Peyer's patch (tissue), 4 donors: Measurements from ENCODE around the gene CDK10. TPM values are rescaled to one million over a fixed set of nuclear protein-coding genes. Genes with fewer than 3 reads are reported as not detected.
"Not testable (repeated sequence)": the region's sequence is repeated elsewhere in the genome, so short reads cannot be mapped to it uniquely, and the experiment has no call there.

ENCODE experiments used
- DNase-seq, 3 donors: peaks; one replicate each; pipeline ENCODE4 v3.0.0-alpha.2; 2017 to 2019
- H3K27ac ChIP-seq, 4 donors: fragments of 200-600 bp; sonication (generic); one replicate each; pipeline ENCODE4 v1.5.1; 2016 to 2019
- H3K27me3 ChIP-seq, 2 donors: fragments of 200-600 bp; sonication (generic); one replicate each; pipeline ENCODE4 v1.5.1; 2019
- H3K36me3 ChIP-seq, 3 donors: fragments of 200-600 bp; sonication (generic); one replicate each; pipeline ENCODE4 v1.5.1; 2016 to 2019
- H3K4me1 ChIP-seq, 4 donors: fragments of 200-600 bp; sonication (generic); one replicate each; pipeline ENCODE4 v1.5.1; 2016 to 2019
- H3K4me3 ChIP-seq, 4 donors: fragments of 200-600 bp; sonication (generic); 1 replicate in 3 of 4; 2 replicates in 1 of 4; pipeline ENCODE4 v1.5.1; 2016 to 2019; ENCODE audit warnings: mild to moderate bottlenecking in 1 of 4
- H3K9me3 ChIP-seq, 4 donors: fragments of 200-600 bp; sonication (generic); one replicate each; pipeline ENCODE4 v1.5.1; 2016 to 2019; ENCODE audit warnings: mild to moderate bottlenecking in 1 of 4
- POLR2A ChIP-seq, 2 donors: fragments of 450-650 bp; IDR thresholded peaks; one replicate each; pipeline ENCODE4 v1.5.1; 2017; ENCODE audit warnings: antibody characterized with exemption in 2 of 2, mild to moderate bottlenecking in 2 of 2, moderate library complexity in 2 of 2
- total RNA-seq, 4 donors: library from RNA; depleted of rRNA; stranded (reverse); fragments of >200 nt; gene quantifications; one replicate each; pipeline ENCODE4 v1.1.0, GENCODE V29; 2016
- TF ChIP-seq, protein P1 (sequence below), 6 experiments: fragments of 450-650 bp in 4 of 6; fragments of 200-600 bp in 2 of 6; sonication (generic) in 1 of 6; IDR thresholded peaks; one replicate each; pipeline ENCODE4 v1.5.1; 2017 to 2019; ENCODE audit warnings: antibody characterized with exemption in 6 of 6, mild to moderate bottlenecking in 3 of 6, moderate library complexity in 1 of 6

Gene CDK10
- total RNA-seq, 4 donors from 2014 or later, result 97.9 to 198 (median 158) TPM

DNA sequence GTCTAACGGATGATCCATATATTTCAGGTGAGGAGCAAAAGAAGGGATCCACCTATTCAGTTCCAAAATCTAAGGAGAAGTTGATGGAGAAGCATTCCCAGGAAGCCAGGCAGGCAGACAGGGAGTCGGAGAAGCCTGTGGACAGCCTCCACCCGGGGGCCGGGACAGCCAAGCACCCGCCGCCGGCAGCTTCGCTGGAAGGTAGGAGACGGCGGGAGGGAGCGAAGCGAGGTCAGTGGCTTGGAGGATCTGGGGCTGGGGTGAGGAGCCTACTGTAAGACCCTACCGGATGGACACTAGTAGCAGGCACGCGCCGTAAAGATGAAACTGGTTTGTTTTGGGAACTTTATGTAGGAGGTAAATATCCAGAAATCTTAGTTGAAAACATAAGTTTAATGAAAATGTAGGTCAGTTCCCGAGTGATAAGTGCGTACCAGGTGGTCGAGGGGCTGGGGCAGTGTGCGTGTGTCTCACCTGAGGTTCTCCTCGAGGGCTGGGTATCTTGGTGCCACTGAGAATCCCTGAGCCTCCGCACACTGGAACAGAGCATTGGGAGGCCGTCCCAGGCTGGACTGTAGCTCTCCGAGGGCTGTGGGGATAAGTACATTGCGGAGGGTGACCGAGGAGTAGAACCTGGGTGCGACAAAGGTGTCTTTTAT is 28.1 kb upstream of the CDK10 start:
- Histone ChIP-seq H3K27ac (peak overlapping the region; percentile 85 to 90 (median 90)), H3K36me3 (peaks cover 0 to 16% (median 0%) of the 10 kb centered on the region in 3 donors), H3K4me1 (peaks cover 4 to 30% (median 11%) of the 10 kb centered on the region in 4 donors), H3K4me3 (peak overlapping the region; percentile 85 to 99 (median 91)), H3K27me3 (no peaks in the 10 kb centered on the region), H3K9me3 (no peaks in the 10 kb centered on the region)
- TF ChIP-seq POLR2A (IDR thresholded peaks at IDR 0.05), result peak in 1 of 2 donors; percentile 34
- TF ChIP-seq, protein P1, sequence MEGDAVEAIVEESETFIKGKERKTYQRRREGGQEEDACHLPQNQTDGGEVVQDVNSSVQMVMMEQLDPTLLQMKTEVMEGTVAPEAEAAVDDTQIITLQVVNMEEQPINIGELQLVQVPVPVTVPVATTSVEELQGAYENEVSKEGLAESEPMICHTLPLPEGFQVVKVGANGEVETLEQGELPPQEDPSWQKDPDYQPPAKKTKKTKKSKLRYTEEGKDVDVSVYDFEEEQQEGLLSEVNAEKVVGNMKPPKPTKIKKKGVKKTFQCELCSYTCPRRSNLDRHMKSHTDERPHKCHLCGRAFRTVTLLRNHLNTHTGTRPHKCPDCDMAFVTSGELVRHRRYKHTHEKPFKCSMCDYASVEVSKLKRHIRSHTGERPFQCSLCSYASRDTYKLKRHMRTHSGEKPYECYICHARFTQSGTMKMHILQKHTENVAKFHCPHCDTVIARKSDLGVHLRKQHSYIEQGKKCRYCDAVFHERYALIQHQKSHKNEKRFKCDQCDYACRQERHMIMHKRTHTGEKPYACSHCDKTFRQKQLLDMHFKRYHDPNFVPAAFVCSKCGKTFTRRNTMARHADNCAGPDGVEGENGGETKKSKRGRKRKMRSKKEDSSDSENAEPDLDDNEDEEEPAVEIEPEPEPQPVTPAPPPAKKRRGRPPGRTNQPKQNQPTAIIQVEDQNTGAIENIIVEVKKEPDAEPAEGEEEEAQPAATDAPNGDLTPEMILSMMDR (IDR thresholded peaks at IDR 0.05), result no peak
- DNase-seq, result no peak

DNA sequence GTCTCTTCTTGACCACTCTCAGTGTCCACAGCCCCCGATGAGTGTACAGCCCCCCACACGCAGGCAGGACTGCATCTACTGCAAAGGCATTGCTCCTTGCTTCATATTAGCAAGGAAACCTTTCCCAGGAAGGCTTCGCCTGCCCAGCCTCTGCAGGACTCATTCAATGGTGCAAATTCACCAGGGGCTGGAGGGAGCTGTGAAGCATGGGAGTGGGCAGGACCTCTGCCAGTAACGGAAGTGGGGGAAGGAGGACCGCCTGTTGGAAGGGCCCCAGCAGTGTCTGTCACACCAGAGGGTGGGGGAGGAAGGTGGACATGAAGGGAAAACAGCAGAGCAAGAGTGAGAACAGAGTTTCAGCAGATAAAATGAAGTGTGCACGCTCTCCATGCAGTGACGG is 26.3 kb upstream of the CDK10 start:
- H3K9me3 ChIP-seq, result no peaks in the 10 kb centered on the region
- TF ChIP-seq, protein P1 (IDR thresholded peaks at IDR 0.05), result no peak
- TF ChIP-seq POLR2A (IDR thresholded peaks at IDR 0.05), result no peak
- no peaks in the 10 kb centered on the region for H3K27me3 ChIP-seq
- H3K4me1 ChIP-seq, result peaks cover 4 to 27% (median 11%) of the 10 kb centered on the region in 4 donors
- no peak overlapping the region for H3K27ac ChIP-seq
- no peak overlapping the region for H3K4me3 ChIP-seq
- peaks cover 0 to 9% (median 0%) of the 10 kb centered on the region in 3 donors for H3K36me3 ChIP-seq
- no peak for DNase-seq

DNA sequence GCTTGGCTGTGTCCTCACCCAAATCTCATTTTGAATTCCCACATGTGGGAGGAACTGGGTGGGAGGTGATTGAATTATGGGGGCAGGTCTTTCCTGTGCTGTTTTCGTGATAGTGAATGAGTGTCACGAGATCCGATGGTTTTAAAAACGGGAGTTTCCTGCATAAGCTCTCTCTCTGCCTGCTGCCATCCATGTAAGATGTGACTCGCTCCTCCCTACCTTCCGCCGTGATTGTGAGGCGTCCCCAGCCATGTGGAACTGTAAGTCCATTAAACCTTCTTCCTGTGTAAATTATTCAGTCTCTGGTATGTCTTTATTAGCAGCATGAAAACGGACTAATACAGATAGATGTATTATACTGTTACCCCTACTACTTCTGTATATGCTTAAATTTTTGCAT is 25.3 kb upstream of the CDK10 start:
- no peak overlapping the region for H3K27ac ChIP-seq
- no peak for TF ChIP-seq POLR2A (IDR thresholded peaks at IDR 0.05)
- TF ChIP-seq, protein P1 (IDR thresholded peaks at IDR 0.05), result no peak
- H3K9me3 ChIP-seq, result no peaks in the 10 kb centered on the region
- no peaks in the 10 kb centered on the region for H3K27me3 ChIP-seq
- H3K4me3 ChIP-seq, result no peak overlapping the region
- H3K4me1 ChIP-seq, result peaks cover 4 to 19% (median 10%) of the 10 kb centered on the region in 4 donors
- peaks cover 0 to 9% (median 0%) of the 10 kb centered on the region in 3 donors for H3K36me3 ChIP-seq
- no peak for DNase-seq

DNA sequence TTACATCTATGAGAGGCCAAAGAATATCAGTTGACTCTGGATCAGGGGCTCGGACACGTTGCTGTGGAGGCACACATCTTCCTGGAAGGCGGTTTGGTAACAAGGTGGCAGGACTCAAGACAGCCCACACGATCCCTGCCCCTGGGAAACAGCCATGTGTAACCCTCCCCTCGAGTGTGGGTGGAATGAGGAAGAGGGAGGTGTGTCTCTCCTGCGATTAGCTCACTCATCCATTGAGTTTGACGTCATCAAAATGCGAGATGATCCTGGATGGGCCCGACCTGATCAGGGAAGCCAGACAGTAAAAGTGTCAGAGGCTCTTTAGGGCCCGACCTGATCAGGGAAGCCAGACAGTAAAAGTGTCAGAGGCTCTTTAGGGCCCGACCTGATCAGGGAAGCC is 22.3 kb upstream of the CDK10 start:
- not testable (repeated sequence) for H3K27me3 ChIP-seq, DNase-seq, H3K4me1 ChIP-seq, H3K9me3 ChIP-seq, H3K4me3 ChIP-seq, H3K27ac ChIP-seq, H3K36me3 ChIP-seq

DNA sequence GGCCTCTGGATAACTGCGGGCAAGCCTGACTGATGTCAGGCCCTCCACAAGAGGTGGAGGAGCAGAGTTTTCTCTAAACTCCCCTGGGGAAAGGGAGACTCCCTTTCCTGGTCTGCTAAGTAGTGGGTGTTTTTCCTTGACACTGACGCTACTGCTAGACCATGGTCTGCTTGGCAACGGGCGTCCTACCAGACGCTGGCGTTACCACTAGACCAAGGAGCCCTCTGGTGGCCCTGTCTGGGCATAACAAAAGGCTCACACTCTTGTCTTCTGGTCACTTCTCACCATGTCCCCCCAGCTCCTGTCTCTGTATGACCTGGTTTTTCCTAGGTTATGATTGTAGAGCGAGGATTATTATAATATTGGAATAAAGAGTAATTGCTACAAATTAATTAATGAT is 19.5 kb upstream of the CDK10 start:
- DNase-seq, result not testable (repeated sequence)
- TF ChIP-seq, protein P1 (IDR thresholded peaks at IDR 0.05), result peak in 2 of 6 experiments; percentile 10 to 16

DNA sequence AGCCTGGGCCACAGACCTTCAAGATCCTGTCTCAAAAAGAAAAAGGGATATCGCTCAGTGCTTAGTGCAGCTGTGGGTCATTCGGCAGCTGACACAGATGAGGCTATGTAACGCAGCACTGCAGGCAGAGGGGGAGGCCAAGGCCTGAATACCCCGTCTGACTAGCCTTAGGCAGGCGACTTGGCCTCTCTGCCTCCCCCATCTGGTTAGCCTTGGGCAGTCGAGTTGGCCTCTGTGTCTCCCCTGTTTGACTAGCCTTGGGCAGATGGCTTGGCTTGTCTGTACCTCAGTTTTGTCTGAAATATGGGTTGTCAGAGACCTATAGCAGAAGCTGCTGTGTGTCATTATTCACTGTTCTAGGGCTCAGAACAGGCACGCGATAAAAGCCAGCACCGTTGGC is 18.9 kb upstream of the CDK10 start:
- peak overlapping the region in 3 of 4 donors; percentile 40 to 89 (median 79) for H3K27ac ChIP-seq
- H3K27me3 ChIP-seq, result no peaks in the 10 kb centered on the region
- H3K4me1 ChIP-seq, result peaks cover 0 to 13% (median 0%) of the 10 kb centered on the region in 4 donors
- DNase-seq, result no peak
- H3K4me3 ChIP-seq, result no peak overlapping the region
- H3K36me3 ChIP-seq, result peaks cover 0 to 5% (median 0%) of the 10 kb centered on the region in 3 donors
- TF ChIP-seq POLR2A (IDR thresholded peaks at IDR 0.05), result no peak
- TF ChIP-seq, protein P1 (IDR thresholded peaks at IDR 0.05), result no peak
- no peaks in the 10 kb centered on the region for H3K9me3 ChIP-seq

More for the DNA sequence above, 19.5 kb upstream of the CDK10 start:
- not testable (repeated sequence) for H3K27me3 ChIP-seq, H3K36me3 ChIP-seq, H3K4me3 ChIP-seq, H3K9me3 ChIP-seq, H3K27ac ChIP-seq
- H3K4me1 ChIP-seq, result peaks cover 0 to 13% (median 0%) of the 10 kb centered on the region in 4 donors
